Measurements from ENCODE around the gene DNAI1. TPM values are rescaled to one million over a fixed set of nuclear protein-coding genes. Genes with fewer than 3 reads are reported as not detected.

The DNAI1 gene
- total RNA-seq, 1 experiment from 2014 or later = 1.1 TPM

GRCh38 chr9:34454571-34455065 is 4.0 kb upstream of the DNAI1 start:
- CTCF ChIA-PET = interaction anchor here (0.6 to 1.3 kb wide), 3 partner anchors 11 to 122 kb away, joined by 3 to 5 read pairs (median 5); no protein-coding TSS in a partner anchor
- Histone ChIP-seq H3K36me3 (ENCODE audit: control insufficient read depth in 1 of 2, insufficient read depth in 2 of 2, low read length in 2 of 2) (no peaks in the 10 kb centered on the region), H3K79me2 (ENCODE audit: insufficient read depth, low read length) (peaks cover 19% of the 10 kb centered on the region), H3K9me3 (ENCODE audit: control insufficient read depth in 1 of 2, insufficient read depth in 1 of 2, low read depth in 1 of 2, low read length in 2 of 2) (no peaks in the 10 kb centered on the region), H4K20me1 (ENCODE audit: insufficient read depth) (no peaks in the 10 kb centered on the region), H3K4me2 (ENCODE audit: low read length) (peak overlapping the region; percentile 14; the same call in 1 of the 2 replicates), H3K27ac (ENCODE audit: low read depth, low read length) (no peak overlapping the region), H3K9me2 (ENCODE audit: insufficient read depth) (no peaks in the 10 kb centered on the region), H3K4me1 (ENCODE audit: control insufficient read depth in 1 of 2, insufficient read depth in 2 of 2, low read length in 2 of 2) (peaks cover 15 to 40% of the 10 kb centered on the region in 2 experiments), H3K9ac (ENCODE audit: low read length) (no peak overlapping the region), H3K4me3 (replicated peaks in 1 of 2; ENCODE audit: low read depth in 1 of 2, low read length in 2 of 2) (no peak overlapping the region), H3K27me3 (ENCODE audit: insufficient read depth, low read length) (no peaks in the 10 kb centered on the region), H2AFZ (ENCODE audit: low read depth, low read length, poor library complexity, severe bottlenecking) (no peak overlapping the region)
- TF ChIP-seq SIN3A (IDR thresholded peaks at IDR 0.05; ENCODE audit: low read depth) (0 out of 2 replicates have a peak, but pooled peaks have one; percentile 30), EGR1 (IDR thresholded peaks at IDR 0.05; ENCODE audit: low read depth) (no peak), ATF3 (IDR thresholded peaks at IDR 0.05) (no peak), REST (IDR thresholded peaks at IDR 0.05; ENCODE audit: low read depth) (no peak), JUND (IDR thresholded peaks at IDR 0.05) (0 out of 2 replicates have a peak, but pooled peaks have one; percentile 10), CTCF (IDR thresholded peaks at IDR 0.05 in 2 of 3, conservative IDR thresholded peaks at IDR 0.05 in 1 of 3; ENCODE audit: borderline replicate concordance in 1 of 3, insufficient read depth in 1 of 3, low read depth in 2 of 3, low read length in 2 of 3) (peak in 1 of 3 experiments; percentile 34; a peak in 1 of 6 replicates)
- intact Hi-C loops (cut with micrococcal nuclease) = loop anchor here (5.0 to 10.0 kb wide), 2 partner anchors 48 to 410 kb away; partner anchors contain the start of gene UBAP2
- POLR2A ChIA-PET = no interaction called here
- peak; percentile 39 for DNase-seq (ENCODE audit: low read depth, low spot score)
- no TSS peak for BruUV-seq (replicated peaks)
- RAD21 ChIA-PET (ENCODE audit: low non-redundant PET in 1 of 2, low total read pairs in 2 of 2, uncharacterized antibody in 2 of 2, unreplicated experiment in 2 of 2) = no interaction called here
- peak; percentile 33 for ATAC-seq
